Measurements from ENCODE around the gene PDZK1IP1. TPM values are rescaled to one million over a fixed set of nuclear protein-coding genes. Genes with fewer than 3 reads are reported as not detected.

Gene PDZK1IP1
- total RNA-seq, 1 donor from 2014 or later: not detected

DNA sequence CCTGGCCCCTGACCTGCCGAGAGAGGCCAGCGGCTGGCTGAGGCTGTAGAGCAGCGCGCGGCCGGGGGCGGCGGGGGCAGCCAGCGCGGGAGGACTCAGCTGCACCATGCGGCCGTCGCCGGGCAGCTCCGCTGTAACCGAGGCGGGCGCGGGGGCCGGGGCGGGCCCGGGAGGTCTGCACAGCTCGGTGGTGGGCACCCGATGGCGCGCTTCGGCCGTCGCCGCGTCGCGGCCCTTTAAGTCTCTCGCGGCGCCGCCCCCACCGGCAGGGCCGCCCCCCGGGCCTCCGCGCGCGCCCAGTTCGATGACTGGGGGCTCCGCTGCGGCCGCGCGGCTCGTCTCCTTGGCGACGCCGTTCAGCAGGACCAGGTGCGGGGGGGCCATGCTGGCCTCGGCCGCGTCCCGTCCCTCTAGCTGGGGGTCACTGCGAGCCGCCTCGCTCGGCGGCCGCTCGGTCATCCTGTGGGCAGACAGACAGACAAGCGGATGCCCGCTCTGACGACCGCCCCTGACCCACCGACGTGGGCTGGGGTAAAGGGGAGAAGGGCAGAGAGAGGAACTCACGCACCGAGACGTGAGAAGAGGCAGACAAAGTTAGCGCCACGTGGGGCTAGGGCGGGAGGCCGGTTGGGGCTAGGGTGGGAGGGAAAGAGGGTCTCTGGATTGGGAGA, 35.7 kb upstream of the PDZK1IP1 start:
- DNase-seq (ENCODE audit: low spot score, unreplicated experiment): no peak
- Mint-ChIP-seq H3K36me3 (ENCODE audit: insufficient read depth) (no peaks in the 10 kb centered on the region), H3K4me3 (ENCODE audit: low read depth) (peak overlapping the region; percentile 55), H3K4me1 (ENCODE audit: low read depth) (peaks cover 1% of the 10 kb centered on the region), H3K9me3 (ENCODE audit: low read depth) (no peaks in the 10 kb centered on the region), H3K27ac (no peak overlapping the region), H3K27me3 (peaks cover 50% of the 10 kb centered on the region)
- TF ChIP-seq CTCF (IDR thresholded peaks at IDR 0.05; ENCODE audit: unreplicated experiment): no peak

DNA sequence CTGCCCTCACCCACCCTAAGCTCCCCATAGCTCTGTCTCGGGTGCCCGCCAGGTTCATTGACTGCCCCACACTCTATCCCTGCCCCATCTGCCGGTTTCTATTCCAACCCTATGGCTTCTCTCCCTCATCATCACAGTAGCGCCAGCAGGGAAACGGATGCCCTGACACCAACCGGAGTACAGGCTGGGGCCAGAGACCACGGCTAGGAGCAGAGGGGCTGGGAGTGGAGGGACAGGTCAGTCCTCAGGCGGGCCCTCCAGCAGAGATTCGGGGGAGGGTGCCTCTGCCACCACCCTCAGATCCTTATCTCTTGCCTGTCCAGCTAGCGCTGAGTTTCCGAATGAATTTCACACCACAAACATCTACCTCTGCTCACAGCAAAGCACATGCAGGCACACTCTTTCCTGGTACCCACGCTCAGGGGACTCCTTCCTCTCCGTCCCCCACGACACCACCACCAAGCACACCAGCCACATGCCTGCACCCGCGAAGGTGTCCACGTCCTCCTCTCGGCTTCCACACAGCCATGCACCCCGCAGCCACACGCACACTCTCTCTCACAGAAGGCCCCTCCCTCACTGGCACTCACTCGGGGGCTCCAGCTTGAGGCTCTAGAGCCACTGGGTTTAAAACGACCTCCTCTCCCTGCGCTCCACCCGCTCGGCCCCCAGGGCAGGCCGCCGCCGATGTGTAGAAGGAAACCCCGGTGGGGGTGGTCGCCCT, 35.0 kb upstream of the PDZK1IP1 start:
- Mint-ChIP-seq H3K4me3 (ENCODE audit: low read depth) (no peak overlapping the region), H3K4me1 (ENCODE audit: low read depth) (peaks cover 1% of the 10 kb centered on the region), H3K27ac (no peak overlapping the region), H3K9me3 (ENCODE audit: low read depth) (no peaks in the 10 kb centered on the region), H3K36me3 (ENCODE audit: insufficient read depth) (no peaks in the 10 kb centered on the region), H3K27me3 (peaks cover 42% of the 10 kb centered on the region)
- DNase-seq (ENCODE audit: low spot score, unreplicated experiment): no peak
- no peak for TF ChIP-seq CTCF (IDR thresholded peaks at IDR 0.05; ENCODE audit: unreplicated experiment)

GRCh38 chr1:47223921-47224675, 34.3 kb upstream of the PDZK1IP1 start:
- Mint-ChIP-seq H3K36me3 (ENCODE audit: insufficient read depth) (no peaks in the 10 kb centered on the region), H3K27ac (no peak overlapping the region), H3K27me3 (peaks cover 35% of the 10 kb centered on the region), H3K4me3 (ENCODE audit: low read depth) (no peak overlapping the region), H3K4me1 (ENCODE audit: low read depth) (peaks cover 1% of the 10 kb centered on the region), H3K9me3 (ENCODE audit: low read depth) (no peaks in the 10 kb centered on the region)
- no peak for TF ChIP-seq CTCF (IDR thresholded peaks at IDR 0.05; ENCODE audit: unreplicated experiment)
- DNase-seq (ENCODE audit: low spot score, unreplicated experiment): no peak

DNA sequence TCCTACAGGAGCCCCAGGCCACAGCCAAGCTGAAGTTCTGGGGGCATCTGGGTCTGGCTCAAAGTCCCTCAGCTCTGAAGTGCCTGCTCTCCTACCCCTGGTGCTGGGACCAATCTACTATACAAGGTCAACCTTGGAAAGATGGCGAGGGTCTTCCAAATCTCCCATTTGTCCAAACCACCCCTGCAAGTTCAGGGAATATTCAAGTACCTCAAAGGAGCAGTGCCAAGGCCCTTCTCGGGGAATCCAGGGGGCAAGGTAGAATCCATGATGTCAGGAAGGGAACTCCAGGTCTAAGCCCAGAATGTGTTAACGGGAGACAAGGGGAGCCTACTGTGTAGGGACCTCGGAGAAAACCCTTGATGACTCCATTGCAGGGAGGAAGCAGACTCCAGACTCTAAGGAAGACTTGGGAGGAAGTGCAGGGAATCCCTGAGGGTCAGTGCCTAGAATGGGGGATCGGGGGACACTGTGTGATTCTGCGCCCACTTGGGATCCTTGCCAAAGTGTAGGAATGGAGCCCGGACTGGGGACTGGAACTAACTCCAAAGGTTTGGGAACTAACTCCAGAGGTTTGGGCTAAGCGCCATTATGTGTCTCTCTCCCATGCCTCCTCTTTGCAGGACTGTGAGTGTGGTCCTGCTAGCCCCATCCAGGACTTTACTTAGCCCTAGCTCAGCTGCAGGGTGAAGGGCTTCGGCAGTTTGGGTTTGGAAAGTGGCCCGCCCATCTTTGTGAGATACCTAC, 33.5 kb upstream of the PDZK1IP1 start:
- peaks cover 32% of the 10 kb centered on the region for H3K27me3 Mint-ChIP-seq
- no peaks in the 10 kb centered on the region for H3K36me3 Mint-ChIP-seq (ENCODE audit: insufficient read depth)
- H3K4me1 Mint-ChIP-seq (ENCODE audit: low read depth): peaks cover 1% of the 10 kb centered on the region
- TF ChIP-seq CTCF (IDR thresholded peaks at IDR 0.05; ENCODE audit: unreplicated experiment): no peak
- H3K27ac Mint-ChIP-seq: no peak overlapping the region
- no peak for DNase-seq (ENCODE audit: low spot score, unreplicated experiment)
- H3K4me3 Mint-ChIP-seq (ENCODE audit: low read depth): no peak overlapping the region
- no peaks in the 10 kb centered on the region for H3K9me3 Mint-ChIP-seq (ENCODE audit: low read depth)

GRCh38 chr1:47222476-47222875, 32.6 kb upstream of the PDZK1IP1 start:
- no peak for TF ChIP-seq CTCF (IDR thresholded peaks at IDR 0.05; ENCODE audit: unreplicated experiment)
- no peaks in the 10 kb centered on the region for H3K9me3 Mint-ChIP-seq (ENCODE audit: low read depth)
- no peak overlapping the region for H3K27ac Mint-ChIP-seq
- H3K36me3 Mint-ChIP-seq (ENCODE audit: insufficient read depth): no peaks in the 10 kb centered on the region
- H3K4me3 Mint-ChIP-seq (ENCODE audit: low read depth): no peak overlapping the region
- DNase-seq (ENCODE audit: low spot score, unreplicated experiment): no peak
- peaks cover 28% of the 10 kb centered on the region for H3K27me3 Mint-ChIP-seq
- H3K4me1 Mint-ChIP-seq (ENCODE audit: low read depth): peaks cover 1% of the 10 kb centered on the region
